NCI-H82 (cell line): ENCODE measurements around the gene MTPN.

Experiments used
- DNase-seq: peaks from one replicate; lab custom pipeline; 2025; lab: John Stamatoyannopoulos, UW

The MTPN gene

DNA sequence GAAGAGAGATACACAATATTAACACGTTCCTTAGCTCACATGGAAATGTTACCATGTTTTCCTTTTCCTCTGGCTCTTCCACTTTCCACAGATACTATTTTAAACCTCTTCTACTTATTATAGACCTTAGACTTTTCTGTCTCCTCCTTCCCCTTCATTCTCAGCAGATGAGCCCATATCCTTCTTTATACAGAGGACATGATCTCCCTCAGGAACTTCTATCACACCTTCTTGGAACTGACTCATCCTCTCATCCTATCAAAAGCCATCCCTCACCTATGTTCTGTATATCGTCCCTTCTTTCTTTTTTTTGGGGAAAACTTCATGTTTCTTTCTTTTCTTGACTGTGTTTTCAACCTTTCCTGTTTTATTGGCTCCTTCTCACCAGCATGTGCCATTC lies 20.8 kb downstream of the MTPN start:
- DNase-seq: no peak

DNA sequence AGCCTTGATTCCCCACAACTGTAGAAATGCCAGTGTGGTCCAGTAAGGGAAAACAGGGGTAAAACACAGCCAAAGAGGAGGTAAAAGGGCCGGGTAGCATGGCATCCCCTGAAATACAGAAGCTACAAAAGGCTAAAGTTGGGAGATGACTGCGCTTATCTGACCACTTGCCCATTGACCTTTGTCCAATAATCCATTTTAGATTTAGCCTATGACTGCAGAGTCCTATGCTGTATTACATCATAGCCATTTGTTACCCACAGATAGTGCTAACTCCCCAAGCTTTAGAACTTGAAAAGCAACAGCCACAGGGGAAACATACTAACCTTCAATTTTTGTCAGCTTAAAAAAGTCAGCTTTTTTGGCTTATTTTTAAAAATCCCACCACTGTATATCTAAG lies 26.2 kb downstream of the MTPN start:
- DNase-seq: no peak

DNA sequence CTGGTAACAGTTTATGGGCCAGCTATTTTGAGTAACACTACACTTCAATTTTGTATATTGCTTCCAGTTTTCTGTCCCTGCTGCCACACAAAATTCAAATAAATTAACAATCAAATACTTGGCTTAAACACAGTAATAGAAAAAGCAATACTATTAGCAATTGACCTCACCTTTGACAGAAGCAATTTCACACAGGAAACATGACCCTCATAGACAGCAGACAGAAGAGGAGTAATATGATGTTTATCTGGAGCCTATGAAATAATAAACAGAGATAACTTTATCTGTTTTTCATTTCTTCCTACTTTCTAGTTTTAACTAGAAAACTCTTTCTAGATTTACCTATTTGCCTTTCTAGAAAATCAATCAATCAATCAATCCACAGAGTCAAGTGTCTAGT lies 26.7 kb downstream of the MTPN start:
- DNase-seq: no peak

DNA sequence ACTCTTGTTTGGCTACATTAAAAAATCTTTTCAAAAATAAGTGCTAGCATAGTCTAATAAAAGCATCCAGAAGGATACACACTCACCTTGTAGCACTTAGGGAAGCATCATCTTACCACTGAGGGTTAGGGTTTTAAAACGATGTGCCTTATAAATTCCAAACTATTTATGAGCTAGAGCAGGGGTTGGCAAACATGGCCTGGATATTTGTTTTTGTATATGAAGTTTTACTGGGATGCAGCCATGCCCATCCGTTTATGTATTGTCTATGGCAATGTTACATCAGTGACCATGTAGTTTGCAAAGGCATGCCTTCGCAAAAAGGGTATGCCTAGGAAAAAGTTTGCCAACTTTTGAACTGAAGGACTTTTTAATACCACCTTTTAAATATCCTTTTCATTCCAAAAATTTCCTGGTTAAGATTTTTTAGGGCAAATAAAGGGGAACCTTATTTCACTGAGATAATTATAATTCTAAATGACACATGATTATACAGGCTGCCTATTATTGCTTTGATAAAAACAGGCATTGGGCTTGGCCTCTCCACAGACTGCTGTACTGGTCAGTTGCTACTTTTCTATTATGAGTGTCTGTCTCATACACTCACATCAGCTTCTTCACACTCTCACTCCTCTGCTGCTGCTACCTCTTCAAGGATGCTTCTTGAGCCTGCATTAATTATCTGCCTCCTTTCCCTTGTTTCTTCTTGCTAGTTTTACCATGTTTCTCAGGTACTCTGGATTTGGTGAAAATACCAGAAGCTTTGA lies 30.7 kb downstream of the MTPN start:
- no peak for DNase-seq

DNA sequence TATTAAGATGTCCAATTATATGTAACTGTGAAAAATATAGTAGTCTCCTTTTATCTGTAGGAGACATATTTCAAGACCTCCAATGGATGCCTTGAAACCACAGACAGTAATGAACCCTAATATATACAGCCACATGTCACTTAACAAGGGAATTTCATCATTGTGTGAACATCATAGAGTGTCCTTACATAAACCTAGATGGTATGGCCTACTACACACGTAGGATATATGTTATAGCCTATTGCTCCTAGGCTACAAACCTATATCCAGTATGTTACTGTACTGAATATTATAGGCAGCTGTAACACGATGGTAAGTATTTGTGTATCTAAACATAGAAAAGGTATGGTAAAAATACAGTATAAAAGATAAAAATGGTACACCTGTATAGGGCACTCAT lies 32.4 kb downstream of the MTPN start:
- DNase-seq: no peak

DNA sequence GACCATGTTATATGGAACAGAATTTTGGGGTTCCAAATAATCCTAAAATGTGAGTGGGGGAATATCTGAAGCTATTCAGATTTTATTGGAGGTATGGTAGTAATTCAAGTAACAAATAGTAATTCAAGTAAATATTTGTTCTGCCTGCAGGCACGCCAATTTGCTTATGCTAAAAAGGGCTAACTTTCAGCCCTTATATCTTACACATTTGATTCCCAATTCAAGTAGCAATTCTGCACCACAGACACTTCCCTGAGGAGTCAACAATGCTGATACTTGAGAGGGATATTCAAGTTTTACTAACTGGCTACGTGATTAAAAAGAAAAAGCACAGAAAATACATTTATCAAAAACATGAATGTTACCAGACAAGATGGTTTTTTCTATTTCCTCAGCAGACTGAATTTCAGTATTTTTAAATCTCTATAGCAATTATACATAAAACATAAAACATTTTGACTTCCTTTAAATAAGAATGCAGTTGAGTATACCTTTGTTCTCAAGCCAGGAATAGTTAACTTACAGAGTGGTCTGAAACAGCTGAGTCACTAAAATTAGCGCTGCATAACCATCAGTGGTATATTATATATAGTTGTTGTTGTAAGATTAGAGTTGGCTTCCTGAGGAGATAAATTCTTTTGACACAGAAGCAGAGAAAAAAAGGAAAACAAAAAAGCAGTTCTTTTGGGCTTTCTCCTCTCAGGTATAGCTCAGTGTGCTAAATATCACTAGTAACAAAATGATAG lies 33.9 kb downstream of the MTPN start:
- no peak for DNase-seq

DNA sequence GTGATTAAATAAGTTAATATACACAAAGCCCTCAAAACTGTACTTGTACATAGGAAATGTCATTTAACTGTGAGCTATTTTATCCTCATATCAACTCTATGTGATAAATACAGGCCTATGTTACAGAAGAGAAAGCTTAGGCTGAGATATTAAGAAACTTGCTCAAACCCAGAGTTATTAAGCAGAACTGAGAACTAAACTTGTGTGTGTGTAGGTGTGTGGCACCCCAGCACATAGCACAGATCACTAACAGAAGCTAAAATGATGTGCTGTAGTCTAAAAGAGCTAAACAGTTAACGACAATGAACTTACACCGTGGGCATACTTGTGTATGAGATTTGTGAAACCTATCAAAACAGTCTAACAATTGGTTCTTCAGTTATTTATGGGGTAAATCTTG lies 34.5 kb downstream of the MTPN start:
- DNase-seq: no peak

DNA sequence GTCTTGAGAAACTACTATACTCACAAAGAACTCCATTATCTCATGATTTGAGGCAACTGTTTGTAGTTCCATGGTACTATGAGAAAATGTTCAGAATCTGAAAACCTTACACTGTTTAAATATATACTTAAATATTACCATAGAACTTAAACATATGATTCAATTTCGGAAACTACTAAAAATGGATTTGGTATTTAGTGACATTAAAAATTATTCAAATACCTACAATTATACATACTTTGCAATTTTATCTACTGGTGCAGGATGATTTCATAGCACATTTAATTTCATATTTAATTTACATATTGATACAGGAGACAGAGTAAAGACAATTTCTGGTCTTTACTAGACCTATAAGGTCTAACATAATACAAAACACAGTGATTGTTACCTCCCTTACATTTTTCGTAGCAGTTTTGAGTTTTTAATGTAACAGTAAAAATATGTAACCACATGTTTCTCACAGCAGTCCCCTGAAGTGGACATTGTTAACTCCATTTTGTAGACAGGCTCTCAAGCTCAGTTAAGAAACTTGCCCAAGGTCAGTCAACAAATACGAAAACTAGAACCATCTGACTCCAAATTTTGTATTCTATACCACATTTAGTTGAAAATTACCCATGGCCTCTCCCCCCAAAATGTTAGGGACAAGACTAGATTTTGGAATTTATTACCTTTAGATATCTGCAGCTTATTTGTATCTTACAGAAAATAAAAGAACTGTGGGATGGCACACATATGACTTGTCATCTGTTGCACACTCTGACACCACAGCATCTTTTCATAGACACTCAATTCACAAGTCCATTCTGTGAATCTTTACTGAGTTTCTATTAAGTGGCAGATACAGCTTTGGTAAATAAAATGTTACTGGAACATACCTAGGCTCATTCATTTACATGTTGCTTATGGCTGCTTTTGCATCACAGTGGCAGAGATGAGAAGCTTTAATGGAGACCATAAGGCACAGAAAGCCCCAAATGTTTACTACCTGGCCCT lies 36.8 kb downstream of the MTPN start:
- no peak for DNase-seq

DNA sequence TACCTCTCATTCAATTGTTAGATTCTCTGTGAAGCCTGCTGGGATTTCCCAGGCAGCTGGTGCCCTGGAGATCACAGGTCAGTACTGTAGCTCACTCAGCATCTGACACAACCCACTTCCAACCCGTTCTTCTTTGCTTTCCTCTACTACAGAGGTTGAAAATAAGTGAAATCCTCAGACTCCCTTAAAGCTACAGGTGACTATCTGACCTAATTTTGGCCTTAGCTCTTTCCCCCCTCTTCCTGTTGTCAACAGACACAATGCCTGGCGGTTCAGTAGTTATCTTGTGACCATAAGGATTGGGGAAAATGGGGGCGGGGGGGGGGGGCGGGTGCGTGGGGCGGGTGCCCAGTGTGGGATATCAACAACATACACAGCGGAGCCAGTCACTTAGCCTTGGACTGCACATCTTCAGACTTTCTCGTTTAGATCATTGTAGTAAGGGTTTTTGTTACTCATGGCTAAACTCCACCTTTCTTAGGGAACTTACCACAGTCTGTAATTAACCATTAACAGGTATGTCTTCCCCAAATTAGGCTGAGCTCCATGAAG lies 37.8 kb downstream of the MTPN start:
- DNase-seq: no peak

DNA sequence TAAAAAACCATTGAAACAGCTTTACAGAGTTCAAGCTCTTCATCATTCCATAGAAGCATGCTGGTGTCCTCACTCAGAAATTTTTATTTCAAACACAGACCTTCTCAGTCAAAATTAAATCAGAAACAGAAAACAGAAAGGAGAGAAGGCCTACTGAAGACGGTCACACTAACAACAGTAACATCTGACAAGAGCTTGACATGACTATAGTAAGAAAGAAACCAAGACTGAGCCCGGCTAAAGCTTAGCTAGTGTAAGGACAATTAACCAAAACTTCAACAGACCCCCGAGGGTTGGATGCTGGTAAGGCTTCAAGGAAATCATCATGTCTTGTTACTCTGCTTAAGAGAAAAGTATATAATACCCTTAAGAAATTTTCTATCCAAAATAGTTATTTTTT lies 38.6 kb downstream of the MTPN start:
- DNase-seq: no peak

DNA sequence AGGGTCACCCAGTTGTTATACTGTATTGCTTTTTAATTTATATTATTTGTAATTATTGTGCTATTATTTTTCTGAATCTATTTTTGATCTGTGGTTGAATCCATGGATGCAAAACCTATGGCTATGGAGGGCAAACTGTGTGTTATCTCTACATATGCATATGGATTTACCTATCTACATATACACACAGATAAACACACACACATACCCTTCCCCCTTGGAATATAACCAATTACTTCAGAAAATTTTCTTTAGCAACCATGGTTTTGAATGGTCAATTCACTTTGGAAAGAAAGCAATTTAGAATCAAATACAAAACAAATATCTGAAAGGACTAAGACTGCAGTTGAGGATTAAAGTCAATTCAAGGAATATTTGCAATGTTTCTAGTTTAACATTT lies 39.1 kb downstream of the MTPN start:
- DNase-seq: no peak

DNA sequence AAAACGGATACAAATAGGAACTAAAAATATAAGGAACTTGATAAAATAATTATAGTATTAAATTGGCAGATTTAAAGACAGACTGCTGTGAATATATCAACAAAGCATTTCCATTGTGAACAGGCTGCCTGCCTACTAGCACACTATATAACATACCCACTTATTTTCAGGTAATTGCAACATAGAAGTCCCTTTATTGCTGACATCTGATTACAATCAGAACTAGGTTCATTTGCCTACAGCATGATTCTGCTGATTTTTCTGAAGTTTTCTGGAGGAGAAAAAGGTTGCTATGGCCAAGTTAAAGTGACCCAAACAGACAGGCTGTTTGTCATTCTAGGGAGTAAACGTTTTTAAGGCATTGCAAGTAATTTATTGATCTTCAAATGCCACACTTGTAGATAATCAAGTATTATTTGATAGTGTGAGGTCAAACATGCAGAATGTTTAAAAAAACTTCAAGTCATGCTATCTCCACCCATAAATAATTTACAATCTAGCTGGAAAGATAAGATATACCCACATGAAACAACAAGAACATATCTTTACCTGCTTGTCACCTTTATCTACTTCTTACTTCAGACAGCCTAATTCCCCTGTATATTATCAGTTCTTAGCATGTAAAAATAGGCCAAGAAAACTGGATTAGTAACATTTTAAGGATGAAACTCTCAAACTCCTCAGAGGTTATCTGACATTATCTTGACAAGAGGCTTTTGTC lies 40.5 kb downstream of the MTPN start:
- no peak for DNase-seq

DNA sequence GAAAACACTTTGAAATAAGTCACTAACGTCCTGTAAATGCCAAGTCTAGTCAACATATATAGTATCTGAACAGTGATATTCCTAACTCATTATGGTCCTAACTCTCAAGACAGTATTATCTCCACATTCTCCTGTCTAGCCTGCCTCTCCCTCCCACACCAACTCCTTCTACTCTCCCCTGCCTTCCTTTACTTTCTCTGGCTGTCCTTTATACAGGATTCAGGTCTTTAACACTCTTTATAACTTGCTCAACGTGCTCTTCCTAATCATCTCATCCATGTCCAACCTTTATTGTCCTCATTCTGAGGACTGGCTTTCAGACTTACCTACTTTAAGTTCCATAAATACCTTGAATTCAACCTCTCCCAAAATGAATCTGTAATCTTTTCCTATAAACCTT lies 42.5 kb downstream of the MTPN start:
- no peak for DNase-seq

DNA sequence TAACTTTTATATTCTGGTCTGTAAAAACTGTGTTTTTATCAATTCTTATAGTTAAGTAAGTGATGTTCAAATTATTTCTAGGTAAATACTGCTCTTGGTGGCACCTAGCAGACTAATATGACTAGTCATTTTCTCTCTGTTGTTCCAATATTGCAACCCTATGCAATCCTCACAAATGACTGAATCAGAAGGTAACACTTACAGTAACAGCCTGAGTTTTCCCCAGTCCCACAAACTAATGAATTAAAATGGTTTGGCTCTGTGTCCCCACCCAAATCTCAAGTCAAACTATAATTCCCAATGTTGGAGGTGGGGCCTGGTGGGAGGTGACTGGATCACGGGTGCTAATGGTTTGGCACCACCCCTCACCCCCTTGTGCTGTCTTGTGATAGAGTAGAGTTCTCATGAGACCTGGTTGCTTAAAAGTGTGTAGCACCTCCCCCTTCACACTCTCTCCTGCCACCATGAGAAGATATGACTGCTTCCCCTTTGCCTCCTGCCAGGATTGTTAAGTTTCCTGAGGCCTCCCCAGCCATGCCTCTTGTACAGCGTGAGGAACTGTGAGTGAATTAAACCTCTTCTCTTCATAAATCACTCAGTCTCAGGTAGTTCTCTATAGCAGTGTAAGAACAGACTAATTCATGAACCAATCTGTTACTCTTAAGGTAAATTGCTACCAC lies 43.5 kb downstream of the MTPN start:
- no peak for DNase-seq

DNA sequence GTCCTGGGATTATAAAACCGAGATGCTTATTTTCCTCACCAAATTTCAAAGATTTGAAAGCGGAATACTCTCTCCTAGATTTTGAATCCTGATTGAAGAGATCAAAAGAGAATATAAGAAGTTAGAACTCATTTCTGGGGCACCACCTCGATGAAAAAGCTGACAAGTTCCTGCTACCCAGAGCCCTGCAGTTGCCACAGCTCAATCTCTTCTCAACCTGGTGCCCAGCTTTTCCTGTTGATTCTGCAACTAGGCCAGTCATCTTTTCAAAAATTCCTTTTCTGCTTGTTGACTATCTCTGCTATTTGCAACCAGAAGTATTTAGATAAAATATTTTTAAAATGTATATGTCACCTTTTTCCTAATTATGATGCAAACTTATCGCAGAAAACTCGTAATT lies 45.0 kb downstream of the MTPN start:
- DNase-seq: no peak

DNA sequence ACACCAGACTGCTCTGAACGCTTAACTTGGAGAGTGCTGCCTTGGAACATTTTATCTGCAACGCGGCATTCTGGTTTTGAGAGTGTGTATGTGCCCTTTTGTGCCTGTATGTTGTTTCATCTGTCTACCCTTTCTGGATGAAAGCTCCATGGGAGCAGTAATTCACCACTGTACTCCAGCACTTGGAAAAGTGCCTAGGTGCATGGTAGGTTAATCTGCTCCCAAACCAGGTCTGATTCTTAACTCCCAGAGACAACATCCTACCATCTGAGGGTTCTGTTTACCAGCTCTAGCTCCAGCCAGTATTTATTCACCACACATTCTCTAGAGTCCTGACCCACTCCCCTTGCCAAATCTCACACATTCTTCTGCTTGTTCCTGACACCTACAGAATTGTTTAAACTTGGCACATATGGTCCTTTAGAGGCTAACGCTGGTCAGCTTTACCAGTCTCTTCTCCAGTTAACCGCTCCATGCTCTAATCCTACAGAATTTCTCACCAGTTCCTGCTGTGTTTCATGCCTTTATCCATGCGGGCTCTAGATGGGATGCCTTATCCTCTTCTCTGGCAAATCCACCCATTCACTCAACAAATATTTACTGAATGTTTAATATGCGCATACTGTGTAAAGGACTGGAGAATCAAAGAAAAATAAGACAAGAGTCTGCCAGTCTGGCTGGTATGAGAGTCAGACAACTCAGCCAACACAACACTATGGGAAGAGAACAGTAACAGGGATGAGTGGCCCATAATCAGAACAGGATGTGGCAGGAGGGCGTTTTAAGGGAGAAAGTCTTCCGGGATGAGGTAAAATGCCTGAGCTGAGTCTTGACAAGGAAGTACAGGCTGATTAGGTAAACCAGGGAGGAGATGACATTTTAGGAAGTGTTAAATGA lies 46.3 kb downstream of the MTPN start:
- no peak for DNase-seq

DNA sequence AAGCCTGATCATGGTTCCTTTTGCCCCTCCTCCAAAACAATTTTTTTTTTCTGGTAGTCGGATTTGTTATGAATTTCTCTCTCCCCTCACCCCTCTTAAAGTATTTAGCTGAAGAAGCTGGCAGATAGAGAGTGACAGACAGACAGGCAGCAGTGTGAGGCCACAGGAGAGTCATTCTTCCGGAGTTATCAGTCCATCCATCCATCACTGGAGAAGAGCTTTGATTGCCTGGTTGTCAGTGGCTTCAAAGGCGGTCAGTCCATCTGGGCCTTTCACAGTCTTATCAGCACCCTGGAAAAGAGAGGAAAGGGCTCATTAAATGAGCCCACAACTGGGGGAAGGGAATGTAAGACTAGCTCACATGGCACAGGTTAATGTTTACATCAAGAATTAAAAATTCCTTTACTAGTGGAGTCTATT lies 47.4 kb downstream of the MTPN start:
- peak; percentile 34 for DNase-seq

DNA sequence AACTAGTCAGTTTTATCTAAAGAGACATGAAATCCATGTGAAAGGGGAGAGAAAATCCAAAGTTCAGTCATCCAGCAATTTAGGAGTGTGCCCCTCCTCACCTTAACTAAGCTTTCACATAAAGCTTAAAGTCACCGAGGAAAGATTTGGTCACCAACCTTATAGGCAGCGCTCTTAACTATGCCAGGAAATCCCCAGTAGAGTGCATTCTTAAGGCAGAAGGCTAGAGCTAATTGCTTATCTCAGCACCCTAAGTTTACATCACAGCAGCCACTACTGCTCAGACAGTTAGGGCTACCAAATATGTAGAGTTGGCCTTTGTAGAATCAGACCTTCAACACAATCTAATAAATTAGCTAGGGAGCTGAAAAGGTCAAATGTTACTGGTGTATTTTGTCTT lies 47.9 kb downstream of the MTPN start:
- DNase-seq: peak; percentile 24

DNA sequence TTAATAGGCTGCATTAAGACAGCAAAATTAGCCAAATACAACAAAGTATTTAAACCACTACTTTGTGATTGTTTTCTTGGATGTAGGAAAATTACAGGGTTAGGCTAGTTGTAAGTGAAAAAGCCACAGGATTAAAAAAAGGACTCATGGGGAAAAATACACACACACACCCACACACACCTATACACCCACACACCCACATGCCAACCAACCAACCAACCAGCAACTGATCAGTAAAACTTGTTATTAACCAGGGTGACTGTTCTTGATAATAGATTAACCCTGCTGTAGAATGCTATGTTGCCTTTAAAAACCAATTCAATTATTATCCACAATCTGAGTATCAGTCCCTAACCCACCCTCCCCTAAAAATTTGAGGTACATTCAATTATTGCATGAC lies 49.0 kb downstream of the MTPN start:
- no peak for DNase-seq

DNA sequence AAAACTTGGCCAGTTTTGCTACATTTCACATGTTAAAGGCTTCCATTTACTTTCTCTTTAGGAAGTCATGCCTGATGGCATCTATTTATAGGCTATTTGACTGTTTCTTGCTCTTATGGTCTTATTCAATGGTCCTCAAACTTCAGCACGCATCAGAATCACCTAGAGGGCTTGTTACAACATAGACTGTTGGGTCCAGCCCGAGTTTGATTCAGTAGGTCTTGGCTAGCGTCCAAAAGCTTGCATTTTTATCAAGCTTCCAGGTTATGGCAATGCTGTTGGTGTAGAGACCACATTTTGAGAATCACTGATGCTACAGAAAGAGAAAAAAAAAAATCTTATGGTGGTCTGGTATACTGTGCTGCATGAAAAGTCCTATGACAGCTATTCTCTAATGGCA lies 51.9 kb downstream of the MTPN start:
- no peak for DNase-seq
